ENCODE results near the gene TACR1.

DNA sequence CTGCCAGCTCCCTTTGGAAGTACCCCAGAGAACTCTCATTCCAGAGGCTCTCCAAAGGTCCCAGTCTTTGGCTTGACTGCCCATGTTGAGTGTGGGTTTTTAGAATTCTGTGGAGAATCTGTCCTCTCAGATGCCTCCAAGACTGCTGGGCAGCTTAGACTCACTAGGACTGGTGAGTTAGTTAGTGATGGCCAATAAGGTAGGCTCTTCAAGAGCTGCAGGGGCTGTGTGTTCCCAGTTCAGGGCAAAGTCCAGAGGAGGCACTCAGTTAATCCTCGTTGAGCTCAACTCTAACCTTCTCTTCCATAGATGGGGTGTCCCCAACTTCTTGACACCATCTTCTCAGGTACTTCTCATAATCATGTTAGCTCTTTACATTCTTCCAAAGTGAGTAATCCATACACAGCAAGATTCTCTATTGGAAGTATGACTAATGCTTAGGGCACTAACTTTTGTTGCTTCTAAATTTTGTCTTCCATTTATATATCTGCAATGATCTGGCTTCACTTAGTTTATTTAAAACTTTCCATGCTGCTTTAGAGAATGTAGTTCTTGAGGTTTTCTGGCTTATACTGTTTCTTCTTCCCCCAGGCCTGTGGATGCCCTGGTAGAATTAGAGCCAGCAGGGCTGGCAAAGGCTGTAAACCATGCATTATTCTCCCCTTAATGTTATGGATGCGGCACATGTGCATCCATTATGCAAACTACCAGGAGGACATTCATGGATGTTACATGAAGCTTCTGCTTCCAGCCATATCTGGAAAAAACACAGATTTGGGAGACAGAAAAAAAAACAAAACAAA is 151.9 kb downstream of the TACR1 start:
- no peak for TF ChIP-seq EP300 (IDR thresholded peaks at IDR 0.05; ENCODE audit: borderline replicate concordance)
- TF ChIP-seq CEBPB (IDR thresholded peaks at IDR 0.05): no peak
